Muscle of back (tissue), 11 donors: ENCODE data around the gene TWF2. TPM values are rescaled to one million over a fixed set of nuclear protein-coding genes. Genes with fewer than 3 reads are reported as not detected.

Experiments
- DNase-seq, 3 donors: peaks; one replicate each; pipeline versions ENCODE4 v3.0.0 to v3.0.0-alpha.2; 2013
- polyA plus RNA-seq, 10 donors: library from polyadenylated mRNA; unstranded; fragments of 120-200 nt; gene quantifications; one replicate each; pipeline ENCODE4 v1.2.1, GENCODE V29; 2013; ENCODE audit not compliant: insufficient read length in 10 of 10

The TWF2 gene
- polyA plus RNA-seq, 10 donors, result 18.8 to 37.4 (median 23.4) TPM

GRCh38 chr3:52262447-52262846 is 23.5 kb upstream of the TWF2 start:
- DNase-seq, result no peak

DNA sequence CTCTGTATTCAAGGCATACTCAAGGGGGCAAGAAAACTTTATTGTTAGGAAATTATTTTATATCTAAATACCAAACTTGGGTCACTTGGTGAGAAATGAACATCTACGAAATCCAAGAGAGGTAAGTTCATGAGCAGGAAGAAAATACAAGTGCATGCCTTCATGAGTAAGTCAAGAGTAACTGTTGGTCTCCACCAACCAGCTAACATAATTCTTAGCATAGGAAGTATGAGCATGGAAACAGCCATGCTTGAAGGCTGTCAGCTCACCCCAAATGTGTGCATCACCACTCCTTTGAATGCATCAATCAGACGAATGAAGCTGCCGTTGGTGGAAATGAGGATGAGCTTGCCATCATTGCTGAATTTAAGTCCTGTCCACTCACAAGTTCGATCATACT is 20.5 kb upstream of the TWF2 start:
- DNase-seq, result no peak

GRCh38 chr3:52259035-52259434 is 20.1 kb upstream of the TWF2 start:
- DNase-seq, result no peak

- DNase-seq, result no peak
Measured at GRCh38 chr3:52257911-52258310, 19.0 kb upstream of the TWF2 start.

GRCh38 chr3:52256622-52257021 is 17.7 kb upstream of the TWF2 start:
- no peak for DNase-seq

DNA sequence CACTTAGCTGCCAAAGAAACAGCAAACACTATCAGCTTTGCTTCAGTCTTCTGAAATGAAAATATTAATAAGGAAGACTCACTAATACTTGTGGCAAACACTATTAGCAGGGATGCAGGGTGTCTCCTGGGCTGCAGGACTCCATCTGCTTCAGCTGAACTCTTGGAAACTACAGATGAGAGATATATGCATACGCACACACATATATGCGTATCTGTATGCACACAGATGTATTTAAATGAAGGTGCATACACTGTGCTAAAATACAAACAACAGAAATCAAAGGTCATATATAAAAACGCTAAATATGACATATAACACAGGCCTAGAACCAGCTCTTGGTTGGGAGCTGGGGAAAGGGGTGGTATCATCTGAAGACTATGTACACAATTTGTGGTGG is 17.2 kb upstream of the TWF2 start:
- DNase-seq, result no peak

GRCh38 chr3:52254608-52255007 is 15.7 kb upstream of the TWF2 start:
- DNase-seq, result no peak

DNA sequence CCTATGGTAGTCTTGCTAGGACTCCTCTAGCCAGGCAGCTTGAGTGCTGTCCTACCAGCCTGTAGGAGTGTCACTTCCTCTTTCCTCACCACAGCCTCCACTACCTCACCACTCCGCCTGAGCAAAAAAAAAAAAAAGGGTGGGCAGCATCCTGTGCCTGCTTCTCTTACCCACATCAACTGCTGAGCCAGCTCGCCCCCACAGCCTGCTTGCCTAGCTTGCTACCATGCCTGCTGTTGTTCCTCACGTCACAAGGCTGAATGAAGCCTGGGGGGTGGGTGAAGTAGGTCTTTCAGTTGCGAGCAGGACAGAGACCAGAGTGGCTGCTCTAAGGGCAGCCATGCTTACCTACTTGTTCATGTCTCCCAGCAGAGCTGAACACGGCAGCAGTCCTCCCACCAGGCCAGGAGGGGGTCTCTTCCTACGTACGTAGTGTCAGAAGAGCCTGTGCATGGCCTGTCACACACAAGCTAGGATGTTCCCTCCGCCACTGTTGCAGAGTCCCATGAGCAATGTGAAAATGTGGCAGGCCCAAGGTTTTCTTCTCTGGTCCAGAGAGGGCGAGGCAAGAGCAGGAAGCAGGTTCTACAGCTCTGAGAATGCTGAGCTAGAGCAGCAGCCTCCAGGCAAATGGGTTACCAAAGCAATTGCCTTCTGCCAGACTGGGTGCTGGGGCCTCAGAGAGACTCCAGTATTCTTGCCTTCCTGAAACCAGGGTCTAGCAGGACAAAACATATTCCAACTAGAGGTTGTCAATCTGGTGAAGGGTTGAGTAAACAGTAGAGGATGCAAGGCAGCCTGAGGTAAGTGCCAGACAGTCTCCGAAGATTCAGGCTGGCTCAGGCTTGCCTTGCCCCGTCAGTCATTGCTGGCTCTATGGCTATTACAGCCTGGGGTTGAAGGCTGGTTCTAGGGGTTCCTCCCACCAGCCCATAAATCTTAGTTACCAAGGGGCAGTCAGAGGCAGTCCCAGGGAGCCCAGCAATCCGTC is 14.7 kb upstream of the TWF2 start:
- peak in 1 of 3 donors; percentile 52 for DNase-seq

GRCh38 chr3:52250122-52250521 is 11.2 kb upstream of the TWF2 start:
- DNase-seq, result no peak

DNA sequence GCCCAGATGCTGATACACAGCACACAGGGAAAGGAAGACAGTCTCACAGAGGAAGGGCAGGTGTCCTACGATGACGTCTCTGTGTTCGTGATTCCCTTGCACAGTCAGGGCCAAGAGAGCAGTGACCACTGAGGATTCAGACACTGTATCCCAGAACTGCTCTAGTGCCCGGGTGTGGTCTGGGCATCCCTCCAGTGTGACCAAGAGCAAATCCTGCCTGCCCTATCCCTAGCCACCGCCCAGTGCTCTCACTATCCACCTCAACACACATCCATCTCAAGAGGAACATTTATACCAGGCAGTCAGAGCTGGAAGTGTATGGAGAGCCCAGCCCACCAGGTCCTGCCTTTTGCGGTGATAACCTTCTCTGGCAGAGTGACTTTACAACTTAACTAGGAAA is 10.7 kb upstream of the TWF2 start:
- no peak for DNase-seq

DNA sequence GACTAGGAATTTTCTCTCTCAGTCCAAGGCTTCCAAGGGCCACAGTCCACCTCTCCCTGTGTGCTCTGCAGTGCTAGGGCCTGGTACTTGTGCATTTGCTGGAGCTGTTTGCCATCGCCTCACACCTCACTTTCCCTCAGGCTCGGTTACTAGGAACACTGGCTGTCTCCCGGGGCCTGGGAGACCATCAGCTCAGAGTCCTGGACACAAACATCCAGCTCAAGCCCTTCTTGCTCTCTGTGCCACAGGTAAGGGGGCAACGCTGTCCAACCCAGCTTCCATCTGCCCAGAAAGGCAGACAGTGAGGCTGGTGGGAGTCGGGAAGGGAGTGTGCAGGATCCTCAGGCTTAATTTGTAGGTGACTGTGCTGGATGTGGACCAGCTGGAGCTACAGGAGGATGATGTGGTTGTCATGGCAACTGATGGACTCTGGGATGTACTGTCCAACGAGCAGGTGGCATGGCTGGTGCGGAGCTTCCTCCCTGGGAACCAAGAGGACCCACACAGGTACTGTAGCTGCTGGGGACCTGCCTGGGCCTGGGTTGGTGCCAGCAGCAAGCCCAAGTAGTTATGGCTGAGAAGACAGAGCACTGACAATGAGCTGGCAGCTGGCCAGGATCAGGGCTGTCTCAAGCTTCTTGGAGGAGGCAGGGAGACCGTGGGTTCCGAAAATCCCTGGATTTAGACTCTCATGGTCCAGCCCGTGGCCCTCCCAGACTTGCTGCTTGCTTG is 10.0 kb upstream of the TWF2 start:
- DNase-seq, result peak in 1 of 3 donors; percentile 42

GRCh38 chr3:52248165-52248541 is 9.2 kb upstream of the TWF2 start:
- DNase-seq, result no peak

GRCh38 chr3:52247409-52248164 is 8.6 kb upstream of the TWF2 start:
- no peak for DNase-seq

DNA sequence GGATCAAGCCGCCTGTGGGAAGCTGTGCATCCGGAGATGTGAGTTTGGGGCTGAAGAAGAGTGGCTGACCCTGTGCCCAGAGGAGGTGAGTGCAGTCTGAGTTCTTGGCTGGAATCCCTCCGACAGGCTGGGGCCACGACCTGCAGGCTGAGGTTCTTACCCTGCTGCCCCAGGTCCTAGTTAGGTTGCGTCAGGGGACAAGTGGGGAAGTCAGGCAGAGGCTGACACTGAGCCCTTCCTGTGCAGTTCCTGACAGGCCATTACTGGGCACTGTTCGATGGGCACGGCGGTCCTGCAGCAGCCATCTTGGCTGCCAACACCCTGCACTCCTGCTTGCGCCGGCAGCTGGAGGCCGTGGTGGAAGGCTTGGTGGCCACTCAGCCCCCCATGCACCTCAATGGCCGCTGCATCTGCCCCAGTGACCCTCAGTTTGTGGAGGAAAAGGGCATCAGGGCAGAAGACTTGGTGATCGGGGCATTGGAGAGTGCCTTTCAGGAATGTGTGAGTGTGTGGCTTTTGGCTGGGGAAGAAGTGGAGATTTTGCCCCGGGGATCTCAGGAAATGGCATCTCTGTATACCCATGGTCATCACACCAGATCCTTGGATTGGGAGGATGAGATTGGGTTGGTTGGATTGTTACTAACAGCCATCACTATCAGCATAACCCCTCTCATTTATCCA is 7.9 kb upstream of the TWF2 start:
- DNase-seq, result no peak

DNA sequence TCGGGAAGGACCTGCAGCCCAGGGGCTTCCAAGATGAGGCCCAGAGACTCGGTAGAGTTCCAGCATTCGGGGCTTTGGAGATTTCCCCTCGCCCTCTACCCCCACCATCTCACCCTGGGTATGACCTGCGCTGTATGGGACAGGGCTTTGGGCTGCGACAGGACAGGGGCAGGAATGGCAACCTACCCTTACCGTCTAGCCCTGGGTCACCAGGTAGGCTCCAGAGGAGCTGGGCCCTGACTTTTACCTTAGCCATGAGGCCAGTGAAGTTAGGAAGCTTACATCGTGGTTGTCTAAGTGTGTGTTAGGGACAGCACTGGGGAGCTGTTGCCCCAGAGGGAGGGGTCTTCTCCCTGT is 7.3 kb upstream of the TWF2 start:
- no peak for DNase-seq

GRCh38 chr3:52245322-52246263 is 6.6 kb upstream of the TWF2 start, which contains the start of gene PPM1M:
Gene PPM1M, plus strand, starts transcription at chr3:52245759. Its CDS starts 66 bp downstream, at chr3:52245825.
- peak in 1 of 3 donors; percentile 83 for DNase-seq

- DNase-seq, result peak in 1 of 3 donors; percentile 49
Measured at GRCh38 chr3:52243791-52244628, 5.1 kb upstream of the TWF2 start.

GRCh38 chr3:52242039-52242438 is 3.1 kb upstream of the TWF2 start:
- no peak for DNase-seq

DNA sequence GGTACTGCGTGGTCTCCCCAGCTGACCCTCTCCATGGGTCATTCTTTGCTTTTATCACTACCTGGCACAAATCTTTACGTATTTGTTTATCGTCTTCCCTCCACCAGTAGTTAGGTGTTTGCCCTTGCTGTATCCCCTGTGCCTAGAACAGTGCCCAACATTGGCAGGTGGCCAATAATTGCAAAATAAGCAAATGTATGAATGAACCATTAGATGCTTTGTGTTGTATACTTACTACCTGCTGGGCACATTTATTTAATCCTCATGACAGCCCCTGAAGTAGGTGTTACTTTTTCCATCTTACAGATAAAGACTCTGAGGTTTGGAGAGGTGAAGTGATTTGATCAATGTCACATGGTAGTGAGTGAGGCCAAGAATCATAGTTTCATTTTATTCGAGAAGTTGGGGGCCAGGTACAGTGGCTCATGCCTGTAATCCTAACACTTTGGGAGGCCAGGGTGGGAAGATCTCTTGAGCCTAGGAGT is 2.0 kb upstream of the TWF2 start:
- no peak for DNase-seq
